Measurements from ENCODE around the gene SREBF1.

The SREBF1 gene

DNA sequence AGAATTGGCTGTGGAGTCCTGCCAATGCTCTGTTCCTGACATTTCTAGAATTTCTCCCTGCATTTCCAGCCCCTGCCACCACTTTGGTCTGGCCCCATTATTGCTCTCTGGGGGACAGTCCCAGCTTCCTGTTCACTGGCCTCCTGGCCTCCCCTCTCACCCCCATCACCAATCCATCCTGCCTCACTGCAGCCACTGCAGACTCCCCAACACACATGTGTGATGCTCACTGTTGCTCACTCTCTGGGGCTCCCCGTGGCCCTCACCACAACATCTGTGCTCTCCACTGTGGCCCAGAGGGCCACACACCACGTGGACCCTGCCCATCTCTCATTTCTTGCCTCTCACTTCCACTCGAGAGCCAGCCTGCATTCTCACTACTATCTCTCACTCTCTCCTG lies 64.6 kb downstream of the SREBF1 start:
- DNase-seq: no peak

DNA sequence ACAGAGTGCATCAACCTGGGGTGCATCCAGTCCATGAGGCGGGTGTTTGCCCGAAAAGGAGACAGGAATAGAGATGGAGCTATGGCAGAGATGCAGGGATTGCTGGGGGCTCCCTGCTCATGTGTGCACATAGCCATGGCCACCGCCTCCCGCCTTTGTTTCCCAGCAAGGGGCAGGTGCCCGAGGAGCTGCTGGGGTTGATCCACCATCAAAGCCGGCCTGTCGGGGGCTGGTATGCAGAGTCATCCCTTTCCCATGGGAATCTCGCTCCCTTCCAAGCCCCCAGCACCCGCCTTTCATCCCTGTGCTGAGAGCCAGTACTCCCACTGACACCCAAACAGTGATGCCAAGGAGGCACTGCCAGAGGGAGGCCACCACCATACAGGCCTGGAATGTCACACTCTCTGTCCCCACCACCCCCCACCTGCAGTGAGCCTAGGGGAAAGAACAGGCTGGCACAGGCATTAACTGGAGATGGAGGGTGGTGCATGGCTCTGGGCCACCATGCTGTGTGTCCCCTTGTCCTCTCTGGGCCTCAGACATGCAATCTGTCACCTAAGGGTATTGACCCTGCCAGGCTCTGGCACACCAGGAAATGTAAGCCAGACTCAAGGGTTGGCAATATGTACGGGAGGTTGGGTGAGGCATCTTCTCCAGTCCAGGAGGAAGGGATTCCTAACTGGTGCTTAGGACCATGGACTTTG lies 65.1 kb downstream of the SREBF1 start:
- no peak for DNase-seq

DNA sequence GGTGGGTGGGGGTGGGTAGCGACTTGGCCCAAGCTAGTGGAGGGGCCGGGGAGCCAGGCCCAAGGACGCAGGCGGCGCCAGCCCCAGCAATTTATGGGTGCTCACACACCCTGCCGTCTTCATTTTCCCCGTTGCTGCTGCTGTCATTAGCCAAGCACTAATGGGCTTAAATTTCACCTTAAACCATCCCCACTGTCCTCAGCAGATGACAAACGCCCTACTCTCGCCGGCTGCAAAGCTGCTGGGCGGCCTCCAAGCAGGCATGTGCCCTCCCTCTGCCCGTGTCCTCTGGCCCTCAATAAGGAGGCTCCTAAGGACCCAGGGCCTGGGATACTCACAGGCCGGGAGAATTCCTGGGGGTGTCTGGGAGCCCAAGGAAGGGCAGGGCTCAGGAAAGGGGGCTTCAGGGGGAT lies 66.1 kb downstream of the SREBF1 start:
- DNase-seq: no peak

DNA sequence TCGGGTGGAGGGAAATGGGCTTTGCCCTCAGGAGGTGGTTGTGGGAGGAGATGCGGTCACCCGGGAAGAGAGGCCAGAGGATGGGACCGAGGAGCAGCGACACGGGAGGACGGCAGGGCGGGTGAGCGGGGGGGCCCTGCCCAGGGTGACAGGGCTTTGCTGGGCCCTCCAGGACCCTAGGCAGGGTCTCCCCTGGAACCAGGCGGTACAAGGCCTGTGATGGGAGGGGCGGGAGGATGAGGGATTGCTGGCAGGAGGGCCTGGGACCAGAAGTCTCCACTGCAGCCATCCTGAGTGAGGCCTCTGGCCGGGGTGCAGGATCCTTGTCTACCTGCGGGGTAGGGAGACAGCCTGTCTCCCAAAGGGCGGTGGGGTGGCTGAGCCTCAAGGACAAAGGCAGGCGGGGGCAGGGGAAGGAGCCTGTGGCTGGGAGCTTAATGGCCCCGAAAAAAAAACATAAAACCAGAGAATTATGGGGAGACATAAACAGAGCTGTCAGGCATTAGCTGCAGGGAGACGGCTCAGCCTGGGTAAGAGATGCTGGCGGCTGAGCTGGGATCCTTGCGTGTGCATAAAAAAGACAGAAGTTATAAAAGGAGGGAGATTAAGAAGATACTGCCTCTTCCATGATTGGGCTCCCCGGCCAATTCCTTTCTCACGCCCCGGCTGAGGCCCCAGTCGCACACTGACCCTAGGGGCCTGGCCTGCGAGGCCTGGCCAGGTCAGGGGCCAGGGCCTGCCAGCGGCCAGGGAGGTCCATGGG lies 66.7 kb downstream of the SREBF1 start:
- DNase-seq: no peak

DNA sequence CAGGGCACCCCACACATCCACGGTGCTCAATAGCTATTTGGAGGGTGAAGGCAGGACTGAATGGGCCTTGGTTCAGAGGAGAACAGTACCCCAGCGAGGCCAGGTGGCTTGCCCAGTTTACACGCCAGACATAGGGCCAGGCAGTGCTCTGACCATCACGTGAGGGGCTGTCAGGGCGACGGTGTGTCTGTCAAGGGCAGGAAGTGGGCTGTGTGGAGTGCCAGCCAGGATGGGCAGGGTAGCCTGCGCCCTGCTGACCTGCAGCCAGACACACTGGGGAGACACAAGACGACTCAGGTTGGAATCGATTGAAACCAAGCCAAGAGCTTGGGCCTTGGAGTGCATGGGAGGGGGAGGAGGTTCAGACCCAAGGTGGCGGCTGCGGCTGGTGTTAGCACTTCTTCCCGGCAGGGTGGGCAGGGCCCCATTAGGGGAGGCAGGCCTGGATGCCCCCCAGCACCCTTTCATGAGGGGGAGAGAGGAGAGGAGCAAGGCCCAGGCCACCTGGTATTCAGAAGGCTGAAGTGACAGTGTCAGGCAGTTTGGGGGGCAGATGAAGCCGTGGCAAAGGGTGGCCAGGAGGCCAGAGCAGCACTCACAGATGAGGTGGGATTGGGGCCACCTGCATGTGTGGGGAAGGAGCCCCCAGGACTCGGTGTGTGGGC lies 68.2 kb downstream of the SREBF1 start:
- no peak for DNase-seq

DNA sequence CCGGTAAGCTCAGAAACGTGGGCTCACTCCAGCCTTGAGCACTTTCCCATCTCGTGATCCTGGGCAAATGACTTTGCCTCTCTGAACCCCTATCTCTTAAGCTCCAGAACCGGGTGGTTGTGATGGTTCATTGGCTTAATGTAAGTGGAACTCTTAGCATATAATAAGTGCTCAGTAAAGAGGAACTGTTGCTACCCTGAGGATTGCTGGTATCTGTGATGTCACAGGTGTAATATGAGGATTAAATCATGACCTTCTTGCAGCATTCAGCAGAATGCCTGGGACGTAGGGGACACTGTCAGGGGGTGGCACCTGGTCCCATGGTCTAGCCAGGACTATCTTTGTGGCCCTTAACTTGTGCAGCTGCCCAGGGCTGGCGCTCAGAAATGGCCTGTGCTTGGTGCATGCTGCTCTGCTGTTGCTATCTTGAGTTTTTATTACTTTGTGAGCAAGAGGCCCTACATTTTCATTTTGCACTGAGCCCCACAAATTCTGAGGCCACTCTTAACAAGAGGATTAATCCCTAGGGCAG lies 68.8 kb downstream of the SREBF1 start:
- no peak for DNase-seq

GRCh38 chr17:17767154-17767869 lies 69.5 kb downstream of the SREBF1 start:
- no peak for DNase-seq

- no peak for DNase-seq
Observed at GRCh38 chr17:17766744-17767120, 70.1 kb downstream of the SREBF1 start.

- DNase-seq: peak in 1 of 2 donors; percentile 35
Observed at GRCh38 chr17:17766077-17766743, 70.6 kb downstream of the SREBF1 start.

- DNase-seq: no peak
Observed at GRCh38 chr17:17765359-17766076, 71.3 kb downstream of the SREBF1 start.

DNA sequence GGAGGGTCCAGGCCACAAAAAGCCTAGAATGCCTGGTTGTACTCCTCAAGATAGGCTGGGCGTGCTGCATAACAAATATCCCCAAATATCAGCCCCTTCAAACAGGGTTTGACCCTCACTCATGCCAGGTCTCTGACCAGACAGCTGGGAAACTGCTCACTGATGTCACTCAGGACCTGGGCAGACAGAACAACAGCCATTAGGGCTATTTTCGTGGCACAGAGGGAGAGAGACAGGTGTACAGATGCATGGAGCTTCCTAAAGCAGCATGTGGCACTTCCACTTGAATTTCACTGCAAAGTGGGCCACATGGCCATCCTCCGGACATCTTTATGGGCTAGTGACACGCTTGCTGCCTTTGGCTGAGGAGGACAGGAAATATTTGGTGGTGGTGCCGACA lies 73.1 kb downstream of the SREBF1 start:
- DNase-seq: no peak

- no peak for DNase-seq
Observed at GRCh38 chr17:17763136-17763535, 73.7 kb downstream of the SREBF1 start.

DNA sequence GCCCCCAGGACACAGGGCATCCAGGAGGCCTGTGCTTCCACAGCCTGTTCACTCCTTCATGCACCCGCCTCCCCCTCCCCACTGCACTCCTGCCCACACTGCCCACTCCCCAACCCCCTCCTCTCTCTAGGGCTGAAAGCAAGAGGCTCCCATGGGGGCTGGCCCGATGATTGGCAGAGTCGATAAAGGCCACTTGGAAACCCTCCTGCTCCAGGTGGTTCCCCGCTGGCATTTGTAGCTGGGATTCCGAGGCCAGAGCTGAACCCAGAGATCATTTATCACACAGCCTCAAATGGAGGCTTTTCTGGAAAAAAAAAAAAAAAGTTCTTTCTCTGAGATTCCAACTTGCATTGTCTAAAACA lies 74.1 kb downstream of the SREBF1 start:
- no peak for DNase-seq

All from hippocampal formation (tissue), 2 donors.